GM19452 (cell line): ENCODE measurements around the gene ULBP1.
A peak's percentile ranks its signal among the peaks of the same experiment; 100 is the strongest.
"Not testable (repeated sequence)": the region's sequence is repeated elsewhere in the genome, so short reads cannot be mapped to it uniquely, and the experiment has no call there.

ENCODE experiments used
- ATAC-seq: cut with Tn5 transposase; IDR thresholded peaks from one replicate; pipeline ENCODE4 v1.9.1; 2021; ENCODE audit not compliant: unreplicated experiment

Gene ULBP1

GRCh38 chr6:149963462-149964307, at the start of gene ULBP1:
TSS of gene ULBP1 (plus strand) at chr6:149963943. CDS start at chr6:149964050, 107 bp downstream.
- ATAC-seq, result peak; percentile 59

- no peak for ATAC-seq
These were observed 47.5 kb upstream of the ULBP1 start for GRCh38 chr6:149915970-149916865.

GRCh38 chr6:149917679-149918078, 46.1 kb upstream of the ULBP1 start:
- ATAC-seq, result no peak

- ATAC-seq, result no peak
These were observed 45.4 kb upstream of the ULBP1 start for GRCh38 chr6:149918151-149918905.

- ATAC-seq, result not testable (repeated sequence)
These were observed 44.5 kb upstream of the ULBP1 start for GRCh38 chr6:149919126-149919833.

GRCh38 chr6:149919834-149920225, 43.9 kb upstream of the ULBP1 start:
- ATAC-seq, result no peak

- no peak for ATAC-seq
These were observed 42.4 kb upstream of the ULBP1 start for GRCh38 chr6:149921361-149921760.

- ATAC-seq, result not testable (repeated sequence)
These were observed 41.7 kb upstream of the ULBP1 start for GRCh38 chr6:149922091-149922490.

- no peak for ATAC-seq
These were observed 41.0 kb upstream of the ULBP1 start, which contains the start of gene RAET1G for GRCh38 chr6:149922642-149923326. TSS of gene RAET1G (minus strand) at chr6:149923121. CDS start at chr6:149923010, 111 bp downstream.

- no peak for ATAC-seq
These were observed 40.3 kb upstream of the ULBP1 start for GRCh38 chr6:149923327-149923986.

GRCh38 chr6:149924206-149924932, 39.4 kb upstream of the ULBP1 start:
- ATAC-seq, result no peak

GRCh38 chr6:149924933-149925252, 38.9 kb upstream of the ULBP1 start:
- ATAC-seq, result no peak

GRCh38 chr6:149925253-149925973, 38.3 kb upstream of the ULBP1 start:
- ATAC-seq, result no peak

GRCh38 chr6:149925974-149926777, 37.6 kb upstream of the ULBP1 start:
- ATAC-seq, result no peak

- ATAC-seq, result not testable (repeated sequence)
These were observed 36.7 kb upstream of the ULBP1 start for GRCh38 chr6:149927025-149927424.

GRCh38 chr6:149929422-149929821, 34.3 kb upstream of the ULBP1 start:
- no peak for ATAC-seq

- no peak for ATAC-seq
These were observed 32.2 kb upstream of the ULBP1 start for GRCh38 chr6:149931501-149931900.
